Transverse colon (tissue), 4 donors: ENCODE results near the gene PUS7. TPM values are rescaled to one million over a fixed set of nuclear protein-coding genes. Genes with fewer than 3 reads are reported as not detected.

Experiments
- DNase-seq: peaks from one replicate; pipeline ENCODE4 v3.0.0-alpha.2; 2019
- H3K27ac ChIP-seq, 4 donors: fragments of 200-600 bp; sonication (generic); 2 replicates each; pipeline ENCODE4 v1.5.1; 2016 to 2018; ENCODE audit warnings: inconsistent platforms in 4 of 4
- H3K27me3 ChIP-seq: fragments of 200-600 bp; sonication (generic); 2 replicates; pipeline ENCODE4 v1.5.1; 2017; ENCODE audit warnings: inconsistent platforms
- H3K36me3 ChIP-seq, 4 donors: fragments of 200-600 bp; sonication (generic); 2 replicates each; pipeline ENCODE4 v1.5.1; 2017 to 2019; ENCODE audit warnings: inconsistent platforms in 4 of 4
- H3K4me1 ChIP-seq, 4 donors: fragments of 200-600 bp; sonication (generic); 2 replicates each; pipeline ENCODE4 v1.5.1; 2017 to 2020; ENCODE audit warnings: inconsistent platforms in 4 of 4
- H3K4me3 ChIP-seq, 4 donors: fragments of 200-600 bp; sonication (generic); 1 replicate in 1 of 4; 2 replicates in 3 of 4; pipeline versions ENCODE4 v1.5.1 to v1.6.1; 2017 to 2019; ENCODE audit warnings: inconsistent platforms in 4 of 4
- H3K9me3 ChIP-seq, 2 donors: fragments of 200-600 bp; sonication (generic); 2 replicates each; pipeline ENCODE4 v1.5.1; 2017 to 2019; ENCODE audit warnings: inconsistent platforms in 2 of 2
- EP300 ChIP-seq: sonication (generic); formaldehyde crosslinking; IDR thresholded peaks from one replicate; pipeline ENCODE4 v1.6.1; 2017; ENCODE audit warnings: antibody characterized with exemption, low read depth
- POLR2A ChIP-seq: fragments of 450-650 bp; IDR thresholded peaks from one replicate; pipeline ENCODE4 v1.6.1; 2016; ENCODE audit warnings: antibody characterized with exemption, mild to moderate bottlenecking, moderate library complexity
- POLR2AphosphoS5 ChIP-seq, 3 donors: sonication (generic); formaldehyde crosslinking; IDR thresholded peaks; one replicate each; pipeline ENCODE4 v1.6.1; 2016; ENCODE audit warnings: antibody characterized with exemption in 3 of 3
- WGBS, 2 donors: methylation state at CpG; one replicate each; pipeline ENCODE4 v1.1.5; 2018; ENCODE audit warnings: low coverage in 1 of 2; 5-methylcytosine and 5-hydroxymethylcytosine counted together
- in situ Hi-C, 4 donors: fragments of 200-750 bp; cut with MboI; loops; one replicate each; pipeline versions ENCODE4 v1.15.0 to v1.15.1; 2017; ENCODE audit warnings: low sequenced_read_pairs in 3 of 4, low pct_ligation_motif_present in 1 of 4, low pct_unique_long_range_greater_than_20kb in 1 of 4
- intact Hi-C: fragments of 100-400 bp; cut with DNase I; formaldehyde crosslinking; loops from one replicate; pipeline ENCODE4 v1.15.1; 2023; ENCODE audit warnings: low total_unique reads
- total RNA-seq, 4 donors: library from RNA; depleted of rRNA; stranded (reverse); fragments of >200 nt; gene quantifications; one replicate each; pipeline ENCODE4 v1.1.0, GENCODE V29; 2016
- TF ChIP-seq, protein P1 (sequence below), 5 experiments: fragments of 200-600 bp in 3 of 5; fragments of 450-650 bp in 2 of 5; sonication (generic) in 3 of 5; IDR thresholded peaks; 1 replicate in 2 of 5; 2 replicates in 3 of 5; pipeline ENCODE4 v1.5.1; 2016 to 2017; ENCODE audit warnings: antibody characterized with exemption in 5 of 5, inconsistent platforms in 3 of 5, mild to moderate bottlenecking in 2 of 5, moderate library complexity in 1 of 5

PUS7 gene
- total RNA-seq, 4 donors from 2014 or later = 1.9 to 7.0 (median 4.9) TPM

DNA sequence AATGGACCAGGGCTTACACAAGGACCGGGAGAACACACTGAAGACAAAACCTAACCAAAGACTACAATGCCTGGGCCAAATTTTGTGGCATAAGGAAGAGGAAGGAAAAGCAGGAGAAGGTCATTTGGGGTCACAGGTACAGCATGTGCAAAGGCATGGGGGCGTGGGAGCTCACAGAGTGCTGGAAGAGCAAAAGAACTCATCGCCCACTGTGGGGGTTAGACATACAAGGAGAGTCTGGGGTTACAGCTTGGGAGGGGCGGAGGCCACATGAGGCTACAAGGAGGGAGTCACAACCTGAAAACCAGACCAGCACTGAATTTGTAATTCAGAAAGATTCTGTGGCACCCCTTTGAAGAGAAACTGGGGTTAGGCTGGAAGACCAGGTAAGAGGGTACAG, 9.7 kb downstream of the PUS7 start:
- WGBS, 2 donors = 58 to 69% methylated on average over 3 to 4 of the region's 4 CpGs
- H3K9me3 ChIP-seq = no peaks in the 10 kb centered on the region
- no peak overlapping the region for H3K4me3 ChIP-seq
- in situ Hi-C loops = no loop called here
- no peak overlapping the region for H3K27ac ChIP-seq
- H3K36me3 ChIP-seq = peaks cover 0 to 4% (median 0%) of the 10 kb centered on the region in 4 donors
- intact Hi-C loops = no loop called here
- no peak for TF ChIP-seq POLR2AphosphoS5 (IDR thresholded peaks at IDR 0.05)
- no peak for TF ChIP-seq EP300
- TF ChIP-seq POLR2A = no peak
- TF ChIP-seq, protein P1, sequence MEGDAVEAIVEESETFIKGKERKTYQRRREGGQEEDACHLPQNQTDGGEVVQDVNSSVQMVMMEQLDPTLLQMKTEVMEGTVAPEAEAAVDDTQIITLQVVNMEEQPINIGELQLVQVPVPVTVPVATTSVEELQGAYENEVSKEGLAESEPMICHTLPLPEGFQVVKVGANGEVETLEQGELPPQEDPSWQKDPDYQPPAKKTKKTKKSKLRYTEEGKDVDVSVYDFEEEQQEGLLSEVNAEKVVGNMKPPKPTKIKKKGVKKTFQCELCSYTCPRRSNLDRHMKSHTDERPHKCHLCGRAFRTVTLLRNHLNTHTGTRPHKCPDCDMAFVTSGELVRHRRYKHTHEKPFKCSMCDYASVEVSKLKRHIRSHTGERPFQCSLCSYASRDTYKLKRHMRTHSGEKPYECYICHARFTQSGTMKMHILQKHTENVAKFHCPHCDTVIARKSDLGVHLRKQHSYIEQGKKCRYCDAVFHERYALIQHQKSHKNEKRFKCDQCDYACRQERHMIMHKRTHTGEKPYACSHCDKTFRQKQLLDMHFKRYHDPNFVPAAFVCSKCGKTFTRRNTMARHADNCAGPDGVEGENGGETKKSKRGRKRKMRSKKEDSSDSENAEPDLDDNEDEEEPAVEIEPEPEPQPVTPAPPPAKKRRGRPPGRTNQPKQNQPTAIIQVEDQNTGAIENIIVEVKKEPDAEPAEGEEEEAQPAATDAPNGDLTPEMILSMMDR (IDR thresholded peaks at IDR 0.05) = no peak
- peaks cover 0 to 3% (median 0%) of the 10 kb centered on the region in 4 donors for H3K4me1 ChIP-seq
- H3K27me3 ChIP-seq = no peaks in the 10 kb centered on the region
- DNase-seq = no peak

- H3K9me3 ChIP-seq = no peaks in the 10 kb centered on the region
- DNase-seq = no peak
- in situ Hi-C loops (no loop called here), intact Hi-C loops (no loop called here)
- 94 to 96% methylated on average over 8 to 9 of the region's 9 CpGs for WGBS, 2 donors
- no peaks in the 10 kb centered on the region for H3K27me3 ChIP-seq
- peaks cover 0 to 11% (median 2%) of the 10 kb centered on the region in 4 donors for H3K36me3 ChIP-seq
- H3K4me3 ChIP-seq = no peak overlapping the region
- no peak overlapping the region for H3K27ac ChIP-seq
- TF ChIP-seq POLR2A (no peak), POLR2AphosphoS5 (IDR thresholded peaks at IDR 0.05) (no peak)
- TF ChIP-seq, protein P1 (IDR thresholded peaks at IDR 0.05) = no peak
- H3K4me1 ChIP-seq = no peaks in the 10 kb centered on the region
Measured at GRCh38 chr7:105502173-105502572, 19.9 kb downstream of the PUS7 start.

DNA sequence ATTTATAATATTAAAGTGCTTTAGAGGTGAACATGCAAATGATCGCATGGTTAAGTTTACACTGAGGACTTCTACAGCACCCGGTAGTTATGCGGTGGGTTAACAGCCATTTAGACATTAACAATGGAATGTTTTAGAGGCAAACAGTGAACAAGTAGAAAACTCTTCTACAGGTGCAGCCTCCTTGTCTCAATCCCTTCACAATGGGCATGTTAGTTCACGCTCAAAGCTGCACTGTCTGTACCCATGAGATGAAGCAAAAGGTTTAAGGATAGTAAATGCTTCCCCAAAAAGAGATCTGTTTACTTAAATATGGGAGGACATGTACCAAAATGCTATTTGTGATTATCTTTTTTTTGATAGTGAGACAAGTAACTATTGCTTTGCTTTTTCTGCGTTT, 25.1 kb downstream of the PUS7 start:
- H3K27ac ChIP-seq = no peak overlapping the region
- H3K4me3 ChIP-seq = no peak overlapping the region
- no peaks in the 10 kb centered on the region for H3K9me3 ChIP-seq
- intact Hi-C loops (no loop called here), in situ Hi-C loops (no loop called here)
- no peaks in the 10 kb centered on the region for H3K27me3 ChIP-seq
- 92 to 97% methylated on average over 5 of the region's 5 CpGs for WGBS, 2 donors
- H3K36me3 ChIP-seq = peaks cover 0 to 5% (median 0%) of the 10 kb centered on the region in 4 donors
- no peak for DNase-seq
- TF ChIP-seq POLR2A = no peak
- TF ChIP-seq, protein P1 (IDR thresholded peaks at IDR 0.05) = no peak
- no peak for TF ChIP-seq POLR2AphosphoS5 (IDR thresholded peaks at IDR 0.05)
- TF ChIP-seq EP300 = no peak
- no peaks in the 10 kb centered on the region for H3K4me1 ChIP-seq

- Histone ChIP-seq H3K27me3 (no peaks in the 10 kb centered on the region), H3K4me3 (no peak overlapping the region), H3K9me3 (no peaks in the 10 kb centered on the region), H3K27ac (no peak overlapping the region), H3K36me3 (peaks cover 0 to 5% (median 0%) of the 10 kb centered on the region in 4 donors), H3K4me1 (no peaks in the 10 kb centered on the region)
- in situ Hi-C loops (no loop called here), intact Hi-C loops (no loop called here)
- no peak for DNase-seq
- 83 to 86% methylated on average over 2 of the region's 2 CpGs for WGBS, 2 donors
- TF ChIP-seq EP300 (no peak), POLR2A (no peak), POLR2AphosphoS5 (IDR thresholded peaks at IDR 0.05) (no peak)
- TF ChIP-seq, protein P1 (IDR thresholded peaks at IDR 0.05) = no peak
Measured at GRCh38 chr7:105496521-105496920, 25.6 kb downstream of the PUS7 start.
